BLaER1 treated with 17β-estradiol and CSF1 and Interleukin-3, amounts not matched to agents 10 nM and 100 nM (cell line): Measurements from ENCODE around the gene CLEC18B.

ENCODE experiments used
- H3K27ac ChIP-seq, 11 experiments: shearing (Covaris generic); formaldehyde crosslinking; 2 replicates each; pipeline ENCODE4 v1.8.1; 2022
- H3K27me3 ChIP-seq, 11 experiments: shearing (Covaris generic); formaldehyde crosslinking; 2 replicates each; pipeline ENCODE4 v1.8.1; 2022
- H3K36me3 ChIP-seq, 11 experiments: shearing (Covaris generic); formaldehyde crosslinking; 2 replicates each; pipeline ENCODE4 v1.8.1; 2022
- H3K4me1 ChIP-seq, 10 experiments: shearing (Covaris generic); formaldehyde crosslinking; 2 replicates each; pipeline ENCODE4 v1.8.1; 2022
- H3K4me2 ChIP-seq, 11 experiments: shearing (Covaris generic); formaldehyde crosslinking; 2 replicates each; pipeline ENCODE4 v1.8.1; 2022
- H3K4me3 ChIP-seq, 10 experiments: shearing (Covaris generic); formaldehyde crosslinking; 2 replicates each; pipeline ENCODE4 v1.8.1; 2022
- H3K9ac ChIP-seq, 11 experiments: shearing (Covaris generic); formaldehyde crosslinking; 2 replicates each; pipeline ENCODE4 v1.8.1; 2022
- H3K9me3 ChIP-seq, 11 experiments: shearing (Covaris generic); formaldehyde crosslinking; replicated peaks in 1 of 11; 2 replicates each; pipeline ENCODE4 v1.8.1; 2022
- H4K20me1 ChIP-seq, 11 experiments: shearing (Covaris generic); formaldehyde crosslinking; 2 replicates each; pipeline ENCODE4 v1.8.1; 2022
- Cebpa-rat ChIP-seq, 11 experiments: shearing (Covaris generic); IDR thresholded peaks; 2 replicates each; pipeline ENCODE4 v1.8.1; 2022

The CLEC18B gene

GRCh38 chr16:74461826-74462225 is 40.5 kb upstream of the CLEC18B start:
- H3K9me3 ChIP-seq: no peaks in the 10 kb centered on the region
- H3K9ac ChIP-seq: no peak overlapping the region
- no peak overlapping the region for H3K4me3 ChIP-seq
- H3K27ac ChIP-seq: no peak overlapping the region
- TF ChIP-seq Cebpa-rat (IDR thresholded peaks at IDR 0.05): no peak
- no peaks in the 10 kb centered on the region for H4K20me1 ChIP-seq
- H3K4me2 ChIP-seq: no peak overlapping the region
- no peaks in the 10 kb centered on the region for H3K27me3 ChIP-seq
- H3K4me1 ChIP-seq: peaks cover 0 to 45% (median 25%) of the 10 kb centered on the region in 10 experiments; a peak in 16 of 20 replicates
- H3K36me3 ChIP-seq: peaks cover 97 to 100% (median 100%) of the 10 kb centered on the region in 11 experiments

GRCh38 chr16:74460542-74460941 is 39.3 kb upstream of the CLEC18B start:
- peaks cover 0 to under 1% (median 0%) of the 10 kb centered on the region in 11 experiments; a peak in 1 of 22 replicates for H4K20me1 ChIP-seq
- TF ChIP-seq Cebpa-rat (IDR thresholded peaks at IDR 0.05): no peak
- peaks cover 0 to 32% (median 12%) of the 10 kb centered on the region in 10 experiments; a peak in 16 of 20 replicates for H3K4me1 ChIP-seq
- H3K9me3 ChIP-seq: no peaks in the 10 kb centered on the region
- H3K27me3 ChIP-seq: no peaks in the 10 kb centered on the region
- no peak overlapping the region for H3K27ac ChIP-seq
- H3K4me3 ChIP-seq: no peak overlapping the region
- peaks cover 99 to 100% (median 100%) of the 10 kb centered on the region in 11 experiments for H3K36me3 ChIP-seq
- no peak overlapping the region for H3K9ac ChIP-seq
- H3K4me2 ChIP-seq: no peak overlapping the region

DNA sequence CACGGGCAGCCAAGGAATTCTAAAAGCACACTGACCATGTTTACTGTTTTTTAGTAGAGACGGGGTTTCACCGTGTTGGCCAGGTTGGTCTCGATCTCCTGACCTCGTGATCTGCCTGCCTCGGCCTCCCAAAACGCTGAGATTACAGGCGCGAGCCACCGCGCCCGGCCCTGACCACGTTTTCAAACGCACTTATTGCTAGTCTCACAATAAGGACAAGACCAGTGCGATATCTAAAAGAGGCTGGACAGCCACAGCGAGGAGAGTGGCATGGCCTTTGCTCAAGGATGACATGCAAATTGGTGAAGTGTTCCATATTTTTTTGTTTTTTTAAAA is 35.0 kb upstream of the CLEC18B start:
- no peak for TF ChIP-seq Cebpa-rat (IDR thresholded peaks at IDR 0.05)
- no peak overlapping the region for H3K27ac ChIP-seq

GRCh38 chr16:74455619-74456289 is 34.5 kb upstream of the CLEC18B start:
- H4K20me1 ChIP-seq: peaks cover 0 to 33% (median 22%) of the 10 kb centered on the region in 11 experiments; a peak in 16 of 22 replicates
- no peak overlapping the region for H3K9ac ChIP-seq
- H3K36me3 ChIP-seq: peaks cover 71 to 99% (median 89%) of the 10 kb centered on the region in 11 experiments
- no peaks in the 10 kb centered on the region for H3K9me3 ChIP-seq
- H3K4me1 ChIP-seq: peaks cover 22 to 57% (median 39%) of the 10 kb centered on the region in 10 experiments
- H3K27ac ChIP-seq: no peak overlapping the region; a peak in 1 of 22 replicates
- H3K4me2 ChIP-seq: no peak overlapping the region
- TF ChIP-seq Cebpa-rat (IDR thresholded peaks at IDR 0.05): no peak
- H3K27me3 ChIP-seq: no peaks in the 10 kb centered on the region
- H3K4me3 ChIP-seq: no peak overlapping the region

More for the DNA sequence above, 35.0 kb upstream of the CLEC18B start:
- Histone ChIP-seq H3K4me2 (no peak overlapping the region), H4K20me1 (peaks cover 0 to 28% (median 22%) of the 10 kb centered on the region in 11 experiments; a peak in 16 of 22 replicates), H3K27me3 (no peaks in the 10 kb centered on the region), H3K36me3 (peaks cover 71 to 99% (median 89%) of the 10 kb centered on the region in 11 experiments), H3K4me1 (peaks cover 17 to 52% (median 34%) of the 10 kb centered on the region in 10 experiments), H3K9ac (no peak overlapping the region), H3K9me3 (no peaks in the 10 kb centered on the region), H3K4me3 (no peak overlapping the region)

DNA sequence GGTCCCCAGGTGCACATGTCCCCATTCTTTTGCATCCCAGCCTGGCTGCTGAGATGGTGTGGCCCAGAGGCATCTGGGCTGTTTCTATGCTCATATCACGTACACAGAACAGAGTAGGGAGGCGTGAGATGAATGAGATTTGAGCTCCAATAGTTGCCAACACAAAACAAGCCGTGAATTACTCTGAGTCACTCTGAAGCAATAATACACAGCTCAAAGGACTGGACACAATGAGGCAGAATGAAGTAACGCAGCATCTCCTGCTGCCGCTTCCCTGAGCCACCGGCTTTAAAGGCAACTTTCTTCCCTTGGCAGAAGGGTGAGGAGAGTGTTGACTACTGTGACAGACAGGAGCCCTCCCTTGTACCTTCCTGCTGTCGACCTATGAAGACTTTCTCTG is 33.9 kb upstream of the CLEC18B start:
- Histone ChIP-seq H3K4me1 (peaks cover 28 to 62% (median 44%) of the 10 kb centered on the region in 10 experiments), H3K4me3 (no peak overlapping the region), H3K27ac (no peak overlapping the region; a peak in 1 of 22 replicates), H3K9me3 (no peaks in the 10 kb centered on the region), H3K36me3 (peaks cover 70 to 99% (median 89%) of the 10 kb centered on the region in 11 experiments), H3K9ac (no peak overlapping the region), H3K4me2 (no peak overlapping the region), H3K27me3 (no peaks in the 10 kb centered on the region), H4K20me1 (peaks cover 0 to 33% (median 22%) of the 10 kb centered on the region in 11 experiments; a peak in 16 of 22 replicates)
- TF ChIP-seq Cebpa-rat (IDR thresholded peaks at IDR 0.05): no peak

DNA sequence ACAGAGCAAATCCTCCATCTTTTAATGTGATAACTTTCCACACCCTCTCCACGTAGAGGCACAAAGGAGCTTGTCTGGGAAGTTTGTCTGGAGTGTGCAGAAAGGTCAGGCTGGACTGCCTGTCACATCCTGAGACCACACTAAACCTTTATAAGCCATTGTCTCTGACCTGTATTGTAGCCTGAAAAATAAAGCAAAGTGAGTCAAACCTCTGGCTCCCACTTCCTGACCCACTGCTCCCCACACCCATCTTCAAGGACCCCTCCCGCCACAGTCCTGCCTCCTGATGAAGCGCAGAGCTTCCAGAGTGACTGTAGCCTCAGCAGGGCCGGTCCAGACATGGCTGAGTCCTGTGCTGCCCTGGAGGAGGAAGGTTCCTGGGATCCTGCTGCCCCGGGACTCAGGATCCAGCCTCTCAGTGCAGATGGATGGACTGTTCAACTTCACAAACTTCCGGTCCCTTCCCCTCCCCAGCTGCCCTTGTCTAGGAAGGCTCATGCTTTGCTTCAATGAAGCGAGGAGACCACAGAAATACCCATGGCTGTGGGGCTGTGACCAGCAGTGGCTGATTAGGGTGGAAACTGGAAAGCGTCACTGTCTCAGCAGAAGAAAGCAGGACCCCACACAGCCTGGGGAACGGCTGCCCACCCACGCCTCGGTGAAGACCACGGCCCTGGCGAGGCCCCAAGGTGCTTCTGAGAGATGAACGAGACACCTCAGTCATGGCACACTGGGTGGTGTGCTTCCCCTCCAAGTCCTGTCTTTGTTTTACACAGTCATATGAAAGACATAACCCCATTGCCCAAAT is 30.9 kb upstream of the CLEC18B start:
- Histone ChIP-seq H3K4me3 (peak overlapping the region in 6 of 10 experiments; percentile 14 to 35 (median 26); a peak in 6 of 20 replicates), H3K4me2 (peak overlapping the region; percentile 29 to 91 (median 85)), H3K36me3 (peaks cover 59 to 91% (median 75%) of the 10 kb centered on the region in 11 experiments), H3K9me3 (no peaks in the 10 kb centered on the region), H3K4me1 (peaks cover 56 to 78% (median 67%) of the 10 kb centered on the region in 10 experiments), H4K20me1 (peaks cover 0 to 43% (median 24%) of the 10 kb centered on the region in 11 experiments; a peak in 17 of 22 replicates), H3K27ac (peak overlapping the region in 9 of 11 experiments; percentile 31 to 74 (median 63); a peak in 17 of 22 replicates), H3K27me3 (no peaks in the 10 kb centered on the region), H3K9ac (peak overlapping the region in 10 of 11 experiments; percentile 4 to 61 (median 44); a peak in 16 of 22 replicates)
- no peak for TF ChIP-seq Cebpa-rat (IDR thresholded peaks at IDR 0.05)

GRCh38 chr16:74450967-74451760 is 29.9 kb upstream of the CLEC18B start:
- no peaks in the 10 kb centered on the region for H3K9me3 ChIP-seq
- no peak overlapping the region for H3K4me3 ChIP-seq
- peak overlapping the region in 5 of 11 experiments; percentile 49 to 74 (median 64); a peak in 8 of 22 replicates for H3K27ac ChIP-seq
- peaks cover 49 to 89% (median 70%) of the 10 kb centered on the region in 11 experiments for H3K36me3 ChIP-seq
- peak overlapping the region in 10 of 11 experiments; percentile 64 to 91 (median 86); a peak in 20 of 22 replicates for H3K4me2 ChIP-seq
- H3K27me3 ChIP-seq: no peaks in the 10 kb centered on the region
- H4K20me1 ChIP-seq: peaks cover 0 to 43% (median 24%) of the 10 kb centered on the region in 11 experiments; a peak in 17 of 22 replicates
- peak overlapping the region in 3 of 11 experiments; percentile 5 to 49 (median 7); a peak in 2 of 22 replicates for H3K9ac ChIP-seq
- peaks cover 56 to 78% (median 67%) of the 10 kb centered on the region in 10 experiments for H3K4me1 ChIP-seq
- no peak for TF ChIP-seq Cebpa-rat (IDR thresholded peaks at IDR 0.05)

- no peak overlapping the region for H3K27ac ChIP-seq
- no peaks in the 10 kb centered on the region for H3K27me3 ChIP-seq
- H3K36me3 ChIP-seq: peaks cover 40 to 79% (median 61%) of the 10 kb centered on the region in 11 experiments
- no peaks in the 10 kb centered on the region for H3K9me3 ChIP-seq
- peaks cover 56 to 75% (median 67%) of the 10 kb centered on the region in 10 experiments for H3K4me1 ChIP-seq
- H4K20me1 ChIP-seq: peaks cover 0 to 43% (median 22%) of the 10 kb centered on the region in 11 experiments; a peak in 17 of 22 replicates
- no peak for TF ChIP-seq Cebpa-rat (IDR thresholded peaks at IDR 0.05)
- H3K4me2 ChIP-seq: peak overlapping the region in 9 of 11 experiments; percentile 38 to 91 (median 72); a peak in 14 of 22 replicates
- H3K9ac ChIP-seq: no peak overlapping the region
- H3K4me3 ChIP-seq: no peak overlapping the region
Measured at GRCh38 chr16:74450236-74450635, 29.0 kb upstream of the CLEC18B start.
